ENCODE measurements around the gene ACE.

The ACE gene

DNA sequence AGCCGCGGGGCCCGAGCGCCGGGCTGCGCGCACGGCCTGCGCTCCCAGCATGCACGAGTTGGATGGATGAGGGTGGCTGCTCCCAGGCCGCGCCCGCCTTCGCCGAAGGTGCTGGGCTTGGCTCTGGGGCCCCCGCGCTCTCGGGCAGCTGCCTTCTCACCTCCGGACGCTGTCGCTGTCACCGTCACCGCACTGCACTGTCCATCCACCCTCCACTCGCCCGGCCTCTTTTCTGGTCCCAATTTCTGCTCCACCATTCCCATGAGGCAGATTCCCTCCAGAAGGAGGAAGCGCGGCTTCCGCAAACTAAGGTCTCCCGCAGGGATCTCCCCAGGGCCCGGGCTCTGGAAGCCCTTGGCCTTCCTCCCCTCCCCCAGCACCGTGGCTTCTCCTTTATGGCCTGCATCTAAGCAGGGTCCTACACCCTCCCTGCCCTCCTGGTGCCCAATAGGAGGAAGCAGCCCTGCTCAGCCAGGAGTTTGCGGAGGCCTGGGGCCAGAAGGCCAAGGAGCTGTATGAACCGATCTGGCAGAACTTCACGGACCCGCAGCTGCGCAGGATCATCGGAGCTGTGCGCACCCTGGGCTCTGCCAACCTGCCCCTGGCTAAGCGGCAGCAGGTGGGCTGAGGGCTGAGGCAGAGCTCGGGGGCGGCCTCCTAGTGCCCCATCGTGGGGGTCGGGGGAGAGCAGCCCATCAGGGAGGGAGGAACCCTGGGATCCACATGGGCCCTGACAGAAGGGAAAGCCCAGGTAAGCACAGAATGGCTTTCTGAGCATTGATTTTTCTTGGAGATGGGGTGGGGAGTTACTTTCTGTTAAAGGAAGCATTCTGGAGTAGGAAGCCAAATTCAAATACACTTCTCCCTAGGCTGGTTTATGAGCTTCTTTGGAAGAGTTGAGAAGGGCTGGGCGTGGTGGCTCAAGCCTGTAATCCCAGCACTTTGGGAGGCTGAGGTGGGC lies 899 bp downstream of the ACE start:
- Histone ChIP-seq H3K27me3 (ENCODE audit: control insufficient read depth, insufficient read depth, low read length) (peaks cover 17% of the 10 kb centered on the region), H3K4me3 (ENCODE audit: low read length) (peak overlapping the region; percentile 71), H3K9ac (ENCODE audit: low read depth, low read length) (no peak overlapping the region)

DNA sequence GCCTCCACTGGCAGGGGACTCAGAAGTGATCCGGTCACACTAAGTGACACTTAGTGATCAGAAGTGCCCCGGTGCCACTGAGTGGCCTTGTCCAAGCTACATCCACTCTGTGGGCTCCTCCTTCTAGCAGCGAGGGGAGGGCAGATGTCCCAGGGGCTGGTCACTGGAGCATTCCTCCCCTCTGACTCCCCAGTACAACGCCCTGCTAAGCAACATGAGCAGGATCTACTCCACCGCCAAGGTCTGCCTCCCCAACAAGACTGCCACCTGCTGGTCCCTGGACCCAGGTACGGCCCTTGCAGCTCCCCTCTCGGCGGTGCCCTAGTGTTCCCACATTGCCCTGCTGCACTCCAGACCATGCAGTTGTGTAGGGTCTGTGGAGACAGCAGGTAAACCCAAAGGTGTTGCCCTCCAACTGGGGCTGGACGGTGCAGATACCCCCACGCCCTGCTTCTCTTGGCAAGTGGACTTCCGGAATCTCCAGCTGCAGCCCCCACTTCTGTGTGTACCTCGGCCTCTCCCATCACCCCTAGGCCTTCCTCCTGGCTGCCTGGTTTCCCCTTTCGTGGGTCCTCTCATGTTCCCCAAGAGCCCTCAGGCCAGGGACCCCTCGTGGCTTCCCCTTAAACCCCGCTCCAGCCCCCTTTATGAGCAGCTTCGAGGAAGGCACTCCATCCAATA lies 2.1 kb downstream of the ACE start:
- Histone ChIP-seq H3K4me3 (ENCODE audit: low read length) (no peak overlapping the region), H3K27me3 (ENCODE audit: control insufficient read depth, insufficient read depth, low read length) (peaks cover 17% of the 10 kb centered on the region), H3K9ac (ENCODE audit: low read depth, low read length) (no peak overlapping the region)

More for the DNA sequence above, 899 bp downstream of the ACE start:
- H3K36me3 ChIP-seq (ENCODE audit: insufficient read depth, low read length), result no peaks in the 10 kb centered on the region
- H3K9me3 ChIP-seq (replicated peaks; ENCODE audit: low read length), result no peaks in the 10 kb centered on the region
- H3K4me1 ChIP-seq (ENCODE audit: control insufficient read depth, insufficient read depth, low read length), result peaks cover 21% of the 10 kb centered on the region
- peak overlapping the region; percentile 96 for H3K4me2 ChIP-seq (ENCODE audit: low read length)

DNA sequence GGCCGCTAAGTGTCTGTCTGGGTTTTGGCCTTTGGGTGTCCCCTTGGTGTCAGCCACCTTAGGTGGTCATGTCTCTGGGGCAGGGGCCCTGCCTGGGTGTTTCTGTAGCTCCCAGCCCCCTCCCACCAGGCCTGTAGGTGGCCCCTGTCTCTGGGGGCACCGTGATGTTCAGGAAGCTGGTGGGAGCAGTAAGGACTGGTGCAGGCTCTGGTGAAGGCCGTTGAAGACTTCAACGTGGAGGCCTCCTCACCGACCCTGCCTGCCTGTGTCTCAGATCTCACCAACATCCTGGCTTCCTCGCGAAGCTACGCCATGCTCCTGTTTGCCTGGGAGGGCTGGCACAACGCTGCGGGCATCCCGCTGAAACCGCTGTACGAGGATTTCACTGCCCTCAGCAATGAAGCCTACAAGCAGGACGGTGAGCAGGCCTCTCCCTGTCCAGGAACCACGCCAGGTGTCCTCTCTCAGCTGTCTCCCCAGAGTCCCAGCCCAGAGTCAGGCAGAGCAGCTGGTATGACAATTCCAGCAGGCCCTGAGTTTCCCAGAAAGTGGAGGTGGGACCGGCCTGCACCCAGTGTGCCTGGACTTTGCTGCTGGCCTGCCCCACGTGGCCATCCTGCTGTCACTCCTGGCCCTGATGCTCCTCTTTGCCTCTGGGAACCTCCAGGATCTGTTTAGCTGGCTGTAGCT lies 2.8 kb downstream of the ACE start:
- no peak overlapping the region for H3K9ac ChIP-seq (ENCODE audit: low read depth, low read length)
- peaks cover 21% of the 10 kb centered on the region for H3K4me1 ChIP-seq (ENCODE audit: control insufficient read depth, insufficient read depth, low read length)
- H3K4me2 ChIP-seq (ENCODE audit: low read length), result no peak overlapping the region
- no peak overlapping the region for H3K4me3 ChIP-seq (ENCODE audit: low read length)
- H3K9me3 ChIP-seq (replicated peaks; ENCODE audit: low read length), result no peaks in the 10 kb centered on the region
- no peaks in the 10 kb centered on the region for H3K36me3 ChIP-seq (ENCODE audit: insufficient read depth, low read length)
- H3K27me3 ChIP-seq (ENCODE audit: control insufficient read depth, insufficient read depth, low read length), result peaks cover 16% of the 10 kb centered on the region

More for the DNA sequence above, 2.1 kb downstream of the ACE start:
- Histone ChIP-seq H3K4me2 (ENCODE audit: low read length) (peak overlapping the region; percentile 96), H3K36me3 (ENCODE audit: insufficient read depth, low read length) (no peaks in the 10 kb centered on the region), H3K9me3 (replicated peaks; ENCODE audit: low read length) (no peaks in the 10 kb centered on the region), H3K4me1 (ENCODE audit: control insufficient read depth, insufficient read depth, low read length) (peaks cover 21% of the 10 kb centered on the region)

DNA sequence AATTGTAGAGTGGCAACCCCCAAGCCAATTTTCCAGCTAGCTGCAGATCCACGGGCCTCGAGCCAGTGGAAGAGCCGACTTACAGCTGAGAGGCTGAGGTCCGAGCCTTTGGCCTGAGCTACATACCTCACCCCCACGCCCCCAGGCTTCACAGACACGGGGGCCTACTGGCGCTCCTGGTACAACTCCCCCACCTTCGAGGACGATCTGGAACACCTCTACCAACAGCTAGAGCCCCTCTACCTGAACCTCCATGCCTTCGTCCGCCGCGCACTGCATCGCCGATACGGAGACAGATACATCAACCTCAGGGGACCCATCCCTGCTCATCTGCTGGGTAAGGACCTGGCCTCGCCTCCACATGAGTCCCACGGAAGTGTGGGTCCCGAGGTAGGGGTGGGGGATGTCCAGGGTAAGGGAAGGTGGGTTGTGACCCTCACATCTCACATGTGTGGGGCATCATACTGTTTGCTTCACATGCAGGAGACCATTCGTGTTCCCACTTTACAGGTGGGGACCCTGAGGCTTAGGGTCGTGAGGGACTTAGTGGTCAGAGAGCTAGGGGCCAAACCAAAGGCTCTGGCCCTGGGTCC lies 3.4 kb downstream of the ACE start:
- Histone ChIP-seq H3K9ac (ENCODE audit: low read depth, low read length) (no peak overlapping the region), H3K4me2 (ENCODE audit: low read length) (no peak overlapping the region), H3K4me1 (ENCODE audit: control insufficient read depth, insufficient read depth, low read length) (peaks cover 21% of the 10 kb centered on the region), H3K36me3 (ENCODE audit: insufficient read depth, low read length) (no peaks in the 10 kb centered on the region), H3K9me3 (replicated peaks; ENCODE audit: low read length) (no peaks in the 10 kb centered on the region), H3K27me3 (ENCODE audit: control insufficient read depth, insufficient read depth, low read length) (peaks cover 10% of the 10 kb centered on the region), H3K4me3 (ENCODE audit: low read length) (no peak overlapping the region)

DNA sequence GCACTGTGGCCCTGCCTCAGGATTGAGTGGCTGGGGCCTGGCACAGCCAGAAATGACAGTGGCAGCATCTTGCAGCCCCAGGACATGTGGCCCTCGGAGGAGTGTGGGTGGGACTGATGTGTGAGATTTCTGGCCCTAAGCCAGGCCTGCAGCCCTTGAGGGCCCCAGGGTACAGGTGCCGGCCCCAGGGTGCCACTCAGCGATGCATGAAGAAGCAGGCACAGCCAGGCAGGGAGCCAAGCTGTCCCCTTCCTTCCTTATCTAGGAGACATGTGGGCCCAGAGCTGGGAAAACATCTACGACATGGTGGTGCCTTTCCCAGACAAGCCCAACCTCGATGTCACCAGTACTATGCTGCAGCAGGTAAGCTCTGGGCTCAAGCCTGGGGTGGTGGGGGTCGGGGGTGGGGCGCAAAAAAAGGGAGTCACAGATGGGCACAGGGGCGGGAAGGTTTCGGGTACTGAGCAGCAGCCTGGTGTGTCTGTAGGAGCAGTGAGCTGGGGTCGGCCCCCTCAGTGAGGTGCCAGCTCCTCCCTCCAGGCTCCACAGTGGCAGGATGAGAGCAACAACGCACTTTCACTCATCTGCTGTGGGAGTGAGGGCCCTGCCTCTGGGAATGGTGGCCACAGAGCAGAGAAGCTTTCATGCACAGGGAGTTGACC lies 4.1 kb downstream of the ACE start:
- H3K27me3 ChIP-seq (ENCODE audit: control insufficient read depth, insufficient read depth, low read length), result peaks cover 8% of the 10 kb centered on the region
- no peak overlapping the region for H3K4me2 ChIP-seq (ENCODE audit: low read length)
- H3K9me3 ChIP-seq (replicated peaks; ENCODE audit: low read length), result no peaks in the 10 kb centered on the region
- no peaks in the 10 kb centered on the region for H3K36me3 ChIP-seq (ENCODE audit: insufficient read depth, low read length)
- H3K9ac ChIP-seq (ENCODE audit: low read depth, low read length), result no peak overlapping the region
- H3K4me3 ChIP-seq (ENCODE audit: low read length), result no peak overlapping the region
- H3K4me1 ChIP-seq (ENCODE audit: control insufficient read depth, insufficient read depth, low read length), result peaks cover 21% of the 10 kb centered on the region

DNA sequence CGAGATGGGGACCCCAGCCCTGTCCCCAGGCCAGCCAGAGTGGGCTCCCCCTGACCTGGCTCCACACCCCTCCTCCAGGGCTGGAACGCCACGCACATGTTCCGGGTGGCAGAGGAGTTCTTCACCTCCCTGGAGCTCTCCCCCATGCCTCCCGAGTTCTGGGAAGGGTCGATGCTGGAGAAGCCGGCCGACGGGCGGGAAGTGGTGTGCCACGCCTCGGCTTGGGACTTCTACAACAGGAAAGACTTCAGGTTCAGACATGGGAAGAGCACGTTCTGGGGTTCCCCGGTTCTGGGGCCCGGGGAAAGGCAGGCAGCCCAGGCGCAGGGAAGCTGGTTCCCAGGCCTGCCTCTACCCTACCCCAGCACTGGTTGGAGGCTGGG lies 4.6 kb downstream of the ACE start:
- Histone ChIP-seq H3K36me3 (ENCODE audit: insufficient read depth, low read length) (no peaks in the 10 kb centered on the region), H3K9me3 (replicated peaks; ENCODE audit: low read length) (no peaks in the 10 kb centered on the region), H3K4me2 (ENCODE audit: low read length) (no peak overlapping the region), H3K27me3 (ENCODE audit: control insufficient read depth, insufficient read depth, low read length) (peaks cover 11% of the 10 kb centered on the region), H3K4me3 (ENCODE audit: low read length) (no peak overlapping the region), H3K9ac (ENCODE audit: low read depth, low read length) (no peak overlapping the region), H3K4me1 (ENCODE audit: control insufficient read depth, insufficient read depth, low read length) (peaks cover 21% of the 10 kb centered on the region)

DNA sequence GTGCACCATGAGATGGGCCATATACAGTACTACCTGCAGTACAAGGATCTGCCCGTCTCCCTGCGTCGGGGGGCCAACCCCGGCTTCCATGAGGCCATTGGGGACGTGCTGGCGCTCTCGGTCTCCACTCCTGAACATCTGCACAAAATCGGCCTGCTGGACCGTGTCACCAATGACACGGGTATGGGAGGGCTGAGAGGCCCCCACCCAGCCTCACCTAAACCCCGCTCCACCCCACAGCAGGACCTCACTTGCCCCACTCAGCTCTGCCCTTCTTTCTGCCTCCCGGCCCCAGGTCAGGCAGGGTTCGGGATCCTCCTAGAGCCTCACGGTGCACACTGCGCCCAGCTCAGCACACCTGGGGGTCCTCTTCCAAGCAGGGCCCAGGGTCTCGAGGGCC lies 5.6 kb downstream of the ACE start:
- no peak overlapping the region for H3K4me3 ChIP-seq (ENCODE audit: low read length)
- H3K36me3 ChIP-seq (ENCODE audit: insufficient read depth, low read length), result no peaks in the 10 kb centered on the region
- peaks cover 16% of the 10 kb centered on the region for H3K4me1 ChIP-seq (ENCODE audit: control insufficient read depth, insufficient read depth, low read length)
- no peak overlapping the region for H3K4me2 ChIP-seq (ENCODE audit: low read length)
- H3K27me3 ChIP-seq (ENCODE audit: control insufficient read depth, insufficient read depth, low read length), result peaks cover 9% of the 10 kb centered on the region
- no peaks in the 10 kb centered on the region for H3K9me3 ChIP-seq (replicated peaks; ENCODE audit: low read length)
- no peak overlapping the region for H3K9ac ChIP-seq (ENCODE audit: low read depth, low read length)

DNA sequence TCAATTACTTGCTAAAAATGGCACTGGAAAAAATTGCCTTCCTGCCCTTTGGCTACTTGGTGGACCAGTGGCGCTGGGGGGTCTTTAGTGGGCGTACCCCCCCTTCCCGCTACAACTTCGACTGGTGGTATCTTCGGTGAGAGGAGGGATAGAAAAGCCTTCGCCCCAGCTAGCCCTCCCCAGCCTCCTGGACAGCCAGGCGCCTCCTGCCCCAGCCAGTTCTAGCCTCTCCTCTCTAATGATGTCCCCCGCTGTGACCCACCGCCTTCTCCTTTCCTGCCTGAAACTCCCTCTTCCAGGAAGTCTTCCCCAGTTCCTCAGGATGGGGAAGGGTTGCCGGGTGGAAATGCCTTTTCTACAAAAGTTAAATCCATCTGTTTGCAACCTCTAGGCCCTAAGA lies 6.2 kb downstream of the ACE start:
- H3K9me3 ChIP-seq (replicated peaks; ENCODE audit: low read length), result no peaks in the 10 kb centered on the region
- peaks cover 4% of the 10 kb centered on the region for H3K27me3 ChIP-seq (ENCODE audit: control insufficient read depth, insufficient read depth, low read length)
- peaks cover 11% of the 10 kb centered on the region for H3K4me1 ChIP-seq (ENCODE audit: control insufficient read depth, insufficient read depth, low read length)
- no peak overlapping the region for H3K4me3 ChIP-seq (ENCODE audit: low read length)
- no peaks in the 10 kb centered on the region for H3K36me3 ChIP-seq (ENCODE audit: insufficient read depth, low read length)
- H3K4me2 ChIP-seq (ENCODE audit: low read length), result no peak overlapping the region
- no peak overlapping the region for H3K9ac ChIP-seq (ENCODE audit: low read depth, low read length)

DNA sequence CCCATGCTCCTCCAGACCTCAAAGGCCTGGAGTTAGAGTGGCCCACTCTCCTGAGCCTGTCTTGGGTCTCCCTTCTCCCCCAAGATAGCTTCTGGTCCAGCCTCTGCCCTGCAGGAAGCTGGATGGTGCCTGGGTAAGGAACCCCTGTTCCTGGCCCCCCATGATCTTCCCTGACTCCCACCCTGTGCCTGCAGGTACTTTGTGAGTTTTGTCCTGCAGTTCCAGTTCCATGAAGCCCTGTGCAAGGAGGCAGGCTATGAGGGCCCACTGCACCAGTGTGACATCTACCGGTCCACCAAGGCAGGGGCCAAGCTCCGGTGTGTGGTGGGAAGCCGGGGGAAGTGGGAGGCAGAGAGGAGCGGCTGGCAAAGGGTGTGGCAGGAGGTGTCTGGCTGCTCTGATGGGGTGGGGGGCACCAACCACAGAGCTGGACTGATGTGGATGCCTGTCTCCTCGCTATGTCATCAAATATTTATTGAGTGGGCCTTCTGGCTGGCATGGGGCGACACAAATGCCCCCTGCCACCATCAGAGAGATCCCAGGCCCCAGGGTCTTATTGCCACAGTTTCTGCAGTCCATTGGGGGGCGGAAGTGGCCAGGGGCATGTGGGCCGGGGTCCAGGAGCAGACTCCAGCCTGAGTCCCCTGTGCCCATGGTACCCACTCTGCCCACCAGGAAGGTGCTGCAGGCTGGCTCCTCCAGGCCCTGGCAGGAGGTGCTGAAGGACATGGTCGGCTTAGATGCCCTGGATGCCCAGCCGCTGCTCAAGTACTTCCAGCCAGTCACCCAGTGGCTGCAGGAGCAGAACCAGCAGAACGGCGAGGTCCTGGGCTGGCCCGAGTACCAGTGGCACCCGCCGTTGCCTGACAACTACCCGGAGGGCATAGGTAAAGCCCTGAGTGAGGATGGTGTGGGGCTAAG lies 7.1 kb downstream of the ACE start:
- H3K4me2 ChIP-seq (ENCODE audit: low read length), result no peak overlapping the region
- H3K9ac ChIP-seq (ENCODE audit: low read depth, low read length), result no peak overlapping the region
- H3K9me3 ChIP-seq (replicated peaks; ENCODE audit: low read length), result no peaks in the 10 kb centered on the region
- H3K36me3 ChIP-seq (ENCODE audit: insufficient read depth, low read length), result no peaks in the 10 kb centered on the region
- H3K4me1 ChIP-seq (ENCODE audit: control insufficient read depth, insufficient read depth, low read length), result peaks cover 2% of the 10 kb centered on the region
- H3K27me3 ChIP-seq (ENCODE audit: control insufficient read depth, insufficient read depth, low read length), result peaks cover 8% of the 10 kb centered on the region
- no peak overlapping the region for H3K4me3 ChIP-seq (ENCODE audit: low read length)

DNA sequence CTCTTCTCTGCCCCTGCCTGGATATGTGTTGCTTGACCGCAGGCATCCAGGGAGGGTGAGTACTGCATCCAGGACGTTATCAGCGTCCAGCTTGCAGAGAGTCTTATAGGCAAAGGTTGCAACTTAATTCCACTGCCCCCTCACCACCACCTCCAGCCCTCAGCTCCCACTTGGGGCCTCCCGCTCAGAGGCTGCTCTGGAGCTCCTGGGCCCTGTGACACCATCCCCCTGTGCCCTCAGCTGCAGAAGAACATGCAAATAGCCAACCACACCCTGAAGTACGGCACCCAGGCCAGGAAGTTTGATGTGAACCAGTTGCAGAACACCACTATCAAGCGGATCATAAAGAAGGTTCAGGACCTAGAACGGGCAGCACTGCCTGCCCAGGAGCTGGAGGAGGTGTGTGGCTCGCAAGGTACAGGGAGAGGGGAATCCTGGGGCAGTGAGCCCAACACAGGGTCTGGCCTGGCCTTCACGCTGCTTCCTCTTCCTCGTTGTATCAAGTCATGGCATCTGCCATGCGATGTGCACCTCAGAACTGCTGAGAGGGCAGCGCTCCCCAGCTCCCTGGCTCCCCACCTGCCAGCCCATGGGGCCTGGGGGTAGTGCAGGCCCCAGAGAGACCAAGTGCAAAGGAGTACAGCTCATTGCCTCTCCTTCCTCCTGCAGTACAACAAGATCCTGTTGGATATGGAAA lies 9.6 kb downstream of the ACE start:
- H3K27me3 ChIP-seq (ENCODE audit: control insufficient read depth, insufficient read depth, low read length), result peaks cover 32% of the 10 kb centered on the region
- no peak overlapping the region for H3K9ac ChIP-seq (ENCODE audit: low read depth, low read length)
- no peaks in the 10 kb centered on the region for H3K36me3 ChIP-seq (ENCODE audit: insufficient read depth, low read length)
- no peaks in the 10 kb centered on the region for H3K9me3 ChIP-seq (replicated peaks; ENCODE audit: low read length)
- no peak overlapping the region for H3K4me3 ChIP-seq (ENCODE audit: low read length)
- no peak overlapping the region for H3K4me2 ChIP-seq (ENCODE audit: low read length)
- H3K4me1 ChIP-seq (ENCODE audit: control insufficient read depth, insufficient read depth, low read length), result no peaks in the 10 kb centered on the region

Measured in skeletal muscle satellite cell (primary cell).